Activated CD8-positive, alpha-beta memory T cell treated with anti-CD3 and anti-CD28 coated beads, Interleukin-2, amount 10 ng/mL, durations not matched to agents 7 days and 5 days (primary cell): ENCODE data around the gene CACUL1. TPM values are rescaled to one million over a fixed set of nuclear protein-coding genes. Genes with fewer than 3 reads are reported as not detected.
"Not testable (repeated sequence)": the region's sequence is repeated elsewhere in the genome, so short reads cannot be mapped to it uniquely, and the experiment has no call there.

Experiments used
- ATAC-seq: fragments of 150-1000 bp; cut with Tn5 transposase; one replicate; pipeline ENCODE4 v1.10.0; 2021; ENCODE audit warnings: moderate library complexity
- CTCF ChIA-PET: fragments of 350-600 bp; sonication (Branson Sonifier 250); formaldehyde crosslinking; loops from one replicate; lab custom pipeline; 2021; ENCODE audit warnings: antibody characterized with exemption; lab: Charles Lee
- DNase-seq: peaks from one replicate; pipeline ENCODE4 v3.0.0-alpha.2; 2020
- H3K27ac Mint-ChIP-seq: one replicate; pipeline ENCODE4 v1.8.0; 2021; ENCODE audit warnings: mild to moderate bottlenecking, mixed read lengths
- H3K27me3 Mint-ChIP-seq: one replicate; pipeline ENCODE4 v1.8.0; 2021; ENCODE audit warnings: mixed read lengths
- H3K36me3 Mint-ChIP-seq: one replicate; pipeline ENCODE4 v1.8.0; 2021; ENCODE audit warnings: mild to moderate bottlenecking, mixed read lengths
- H3K4me1 Mint-ChIP-seq: one replicate; pipeline ENCODE4 v1.8.0; 2021; ENCODE audit warnings: mixed read lengths
- H3K4me3 Mint-ChIP-seq: one replicate; pipeline ENCODE4 v1.8.0; 2021; ENCODE audit warnings: mild to moderate bottlenecking, moderate library complexity, mixed read lengths
- H3K9me3 Mint-ChIP-seq: one replicate; pipeline ENCODE4 v1.8.0; 2022; ENCODE audit warnings: low read depth, mixed read lengths
- total RNA-seq, 2 experiments: library from RNA; stranded (reverse); gene quantifications; one replicate each; pipeline ENCODE4 v1.2.3, GENCODE V29; 2021

CACUL1 gene
- total RNA-seq, 2 experiments from 2014 or later: 25.6 to 26.4 TPM

DNA sequence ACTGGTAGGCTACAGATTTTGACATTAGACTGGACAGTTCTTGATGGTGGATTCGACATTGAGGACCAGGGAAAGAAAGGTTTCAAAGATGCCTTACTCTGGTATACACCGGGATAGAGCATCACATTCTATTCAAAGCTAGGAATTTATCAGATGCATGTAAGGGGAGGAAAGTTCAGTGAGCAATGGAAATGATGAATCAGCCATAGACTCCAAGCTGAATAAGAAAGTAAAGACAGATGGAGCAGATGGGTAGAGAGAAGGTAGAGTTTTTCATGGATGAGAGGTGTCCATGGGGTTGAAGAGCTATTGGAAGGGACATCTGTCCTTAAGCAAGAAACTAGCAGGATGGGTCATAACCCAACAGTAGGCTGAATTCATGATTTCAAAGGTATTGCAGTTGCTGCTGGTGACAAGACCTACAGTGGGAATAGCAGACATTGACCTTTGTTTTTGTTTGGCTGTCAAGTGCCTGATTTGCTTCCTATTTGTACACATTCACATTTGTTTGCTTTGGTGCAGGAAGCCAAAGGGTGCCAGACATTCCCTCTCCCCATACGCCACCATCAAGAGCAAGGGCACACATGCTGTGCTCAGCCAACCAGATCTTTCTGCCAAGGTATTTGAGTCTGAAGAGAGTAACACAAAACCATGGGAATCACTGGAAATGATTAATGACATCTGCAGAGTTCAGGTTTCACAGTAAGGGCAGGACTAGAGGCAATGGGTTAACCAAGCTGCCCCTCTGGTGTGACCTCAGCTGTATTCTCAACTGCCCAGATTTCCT, 8.6 kb upstream of the CACUL1 start:
- H3K4me3 Mint-ChIP-seq: no peak overlapping the region
- no peak overlapping the region for H3K27ac Mint-ChIP-seq
- CTCF ChIA-PET: no interaction called here
- H3K27me3 Mint-ChIP-seq: no peaks in the 10 kb centered on the region
- no peaks in the 10 kb centered on the region for H3K4me1 Mint-ChIP-seq
- H3K36me3 Mint-ChIP-seq: no peaks in the 10 kb centered on the region
- H3K9me3 Mint-ChIP-seq: no peaks in the 10 kb centered on the region
- ATAC-seq (no peak), DNase-seq (no peak)

DNA sequence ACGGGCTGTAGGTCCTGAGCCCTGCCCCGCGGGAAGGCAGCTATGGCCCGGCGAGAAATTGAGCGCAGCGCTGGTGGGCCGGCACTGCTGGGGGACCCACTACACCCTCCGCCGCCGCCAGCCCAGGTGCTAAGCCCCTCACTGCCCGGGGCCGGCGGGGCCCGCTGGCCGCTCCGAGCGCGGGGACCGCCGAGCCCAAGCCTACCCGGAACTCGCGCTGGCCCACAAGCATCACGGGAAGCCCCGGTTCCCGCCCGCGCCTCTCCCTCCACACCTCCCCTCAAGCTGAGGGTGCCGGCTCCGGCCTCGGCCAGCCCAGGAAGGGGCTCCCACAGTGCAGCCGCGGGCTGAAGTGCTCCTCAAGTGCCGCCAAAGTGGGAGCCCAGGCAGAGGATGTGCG, 5.5 kb upstream of the CACUL1 start:
- no peak for DNase-seq
- no peak overlapping the region for H3K27ac Mint-ChIP-seq
- H3K9me3 Mint-ChIP-seq: no peaks in the 10 kb centered on the region
- CTCF ChIA-PET: no interaction called here
- ATAC-seq: no peak
- H3K4me1 Mint-ChIP-seq: peaks cover 3% of the 10 kb centered on the region
- H3K36me3 Mint-ChIP-seq: no peaks in the 10 kb centered on the region
- H3K4me3 Mint-ChIP-seq: no peak overlapping the region
- peaks cover 9% of the 10 kb centered on the region for H3K27me3 Mint-ChIP-seq

DNA sequence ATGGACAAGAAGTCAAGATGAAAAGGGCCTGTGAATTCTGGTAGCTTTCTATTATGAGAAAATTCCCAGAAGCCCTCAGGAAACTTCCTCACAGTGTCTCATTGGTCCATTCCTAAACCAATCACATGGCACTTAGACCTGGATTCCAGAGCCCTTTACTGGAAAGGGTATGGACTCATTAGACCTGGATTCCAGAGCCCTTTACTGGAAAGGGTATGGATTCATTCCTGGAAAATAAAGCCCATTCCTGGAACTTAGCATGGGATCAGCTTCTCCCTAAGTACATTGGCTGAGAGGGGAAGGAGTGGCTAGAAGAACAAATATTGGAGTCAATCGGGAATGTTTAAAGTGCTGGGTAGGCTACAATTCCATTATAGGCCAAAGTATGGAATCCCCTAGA, 3.7 kb upstream of the CACUL1 start:
- H3K9me3 Mint-ChIP-seq: no peaks in the 10 kb centered on the region
- H3K27ac Mint-ChIP-seq: no peak overlapping the region
- H3K4me1 Mint-ChIP-seq: peaks cover 9% of the 10 kb centered on the region
- DNase-seq (no peak), ATAC-seq (no peak)
- CTCF ChIA-PET: no interaction called here
- no peak overlapping the region for H3K4me3 Mint-ChIP-seq
- H3K27me3 Mint-ChIP-seq: peaks cover 9% of the 10 kb centered on the region
- H3K36me3 Mint-ChIP-seq: peaks cover 3% of the 10 kb centered on the region

DNA sequence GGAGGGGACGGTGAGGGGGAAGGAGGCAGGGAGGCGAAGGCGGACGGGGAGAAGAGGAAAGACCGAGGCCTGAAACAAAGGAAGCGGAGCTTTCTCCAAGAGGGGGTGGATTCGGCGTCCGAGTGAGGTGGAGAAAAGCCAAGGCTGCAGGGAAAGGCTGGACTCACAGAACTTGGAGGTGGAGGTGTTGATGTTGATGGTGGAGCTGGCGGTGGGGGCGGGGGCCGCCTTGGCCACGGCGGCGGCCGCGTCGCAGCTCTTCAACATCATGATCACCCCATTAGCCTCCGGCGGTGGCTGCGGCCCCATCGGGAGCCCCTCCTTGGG, 578 bp downstream of the CACUL1 start:
- no peak for ATAC-seq
- H3K4me1 Mint-ChIP-seq: peaks cover 22% of the 10 kb centered on the region

DNA sequence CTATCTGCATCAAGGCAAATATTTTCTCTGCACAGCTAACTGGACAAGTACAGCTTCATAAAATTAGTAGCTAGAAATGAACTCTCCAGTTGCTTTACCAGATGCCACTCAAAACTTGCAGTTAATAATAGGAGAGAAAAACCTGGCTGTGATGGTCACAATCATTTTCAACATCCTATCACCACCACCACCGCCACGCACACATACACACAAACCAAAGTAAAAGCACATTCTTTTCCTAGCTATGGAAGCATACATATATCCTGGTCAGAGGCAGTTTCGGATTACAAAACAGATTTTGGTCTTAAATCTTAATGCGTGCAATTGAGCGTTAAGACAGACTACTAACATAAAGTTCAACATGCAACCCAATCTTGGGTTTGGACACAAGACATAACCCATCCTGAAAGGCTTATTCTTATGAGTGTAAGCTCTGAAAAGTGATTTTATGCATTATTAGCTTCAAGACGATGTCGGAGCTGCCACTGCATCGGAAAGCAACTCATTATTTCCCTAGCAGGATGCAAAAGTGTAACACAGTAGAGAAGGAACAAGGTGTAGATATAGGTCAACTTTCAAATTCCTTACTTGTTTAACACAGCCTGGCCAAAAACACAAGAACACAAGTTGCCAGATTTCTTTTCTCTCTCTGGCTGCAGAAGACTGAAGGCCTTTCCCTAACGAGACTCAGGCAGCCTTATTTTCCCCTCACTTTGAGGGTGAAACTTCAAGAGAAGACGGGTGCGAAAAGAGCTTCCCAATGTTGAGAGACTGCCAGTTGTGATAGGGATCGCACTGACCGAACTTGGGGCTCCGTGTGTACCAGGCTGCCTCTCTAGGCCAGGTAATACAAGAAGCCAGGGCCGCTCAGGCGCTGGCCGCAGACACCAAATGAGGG, 1.2 kb downstream of the CACUL1 start:
- peaks cover 9% of the 10 kb centered on the region for H3K27me3 Mint-ChIP-seq
- H3K36me3 Mint-ChIP-seq: peaks cover 14% of the 10 kb centered on the region
- CTCF ChIA-PET: interaction anchor here (0.6 to 2.6 kb wide), 6 partner anchors 10 to 1353 kb away, joined by 3 to 15 read pairs (median 6); no protein-coding TSS in a partner anchor
- H3K4me1 Mint-ChIP-seq: peaks cover 23% of the 10 kb centered on the region
- no peak for DNase-seq
- H3K9me3 Mint-ChIP-seq: no peaks in the 10 kb centered on the region
- ATAC-seq: no peak
- H3K27ac Mint-ChIP-seq: peak overlapping the region; percentile 81
- H3K4me3 Mint-ChIP-seq: peak overlapping the region; percentile 87

More for the DNA sequence above, 578 bp downstream of the CACUL1 start:
- H3K27ac Mint-ChIP-seq: peak overlapping the region; percentile 81
- peak; percentile 62 for DNase-seq
- no peaks in the 10 kb centered on the region for H3K9me3 Mint-ChIP-seq
- CTCF ChIA-PET: interaction anchor here (0.6 to 2.6 kb wide), 6 partner anchors 10 to 1354 kb away, joined by 3 to 15 read pairs (median 6); no protein-coding TSS in a partner anchor
- H3K27me3 Mint-ChIP-seq: peaks cover 9% of the 10 kb centered on the region
- peaks cover 11% of the 10 kb centered on the region for H3K36me3 Mint-ChIP-seq
- peak overlapping the region; percentile 87 for H3K4me3 Mint-ChIP-seq

DNA sequence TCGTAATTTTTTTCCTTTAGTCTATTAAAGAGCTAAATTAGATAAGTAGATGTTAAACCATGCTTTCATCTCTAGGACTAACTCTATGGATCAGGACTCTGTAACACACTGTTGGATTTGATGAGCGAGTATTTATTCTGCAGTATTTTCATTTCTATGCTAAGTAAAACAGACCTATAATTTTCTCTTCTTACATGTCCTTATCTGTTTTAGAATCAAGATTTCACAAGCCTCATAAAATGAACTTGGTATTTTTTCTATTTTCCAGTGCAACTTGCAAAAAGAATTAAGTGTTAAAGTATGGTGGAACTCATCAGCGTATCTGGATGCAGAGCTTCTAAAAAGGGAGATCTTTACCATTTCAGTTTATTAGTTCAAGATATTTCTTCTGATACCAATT, 2.4 kb downstream of the CACUL1 start:
- DNase-seq: no peak
- H3K4me1 Mint-ChIP-seq: peaks cover 25% of the 10 kb centered on the region
- CTCF ChIA-PET: no interaction called here
- no peak overlapping the region for H3K4me3 Mint-ChIP-seq
- H3K27ac Mint-ChIP-seq: no peak overlapping the region
- H3K36me3 Mint-ChIP-seq: peaks cover 21% of the 10 kb centered on the region
- no peak for ATAC-seq
- H3K27me3 Mint-ChIP-seq: peaks cover 9% of the 10 kb centered on the region
- no peaks in the 10 kb centered on the region for H3K9me3 Mint-ChIP-seq

DNA sequence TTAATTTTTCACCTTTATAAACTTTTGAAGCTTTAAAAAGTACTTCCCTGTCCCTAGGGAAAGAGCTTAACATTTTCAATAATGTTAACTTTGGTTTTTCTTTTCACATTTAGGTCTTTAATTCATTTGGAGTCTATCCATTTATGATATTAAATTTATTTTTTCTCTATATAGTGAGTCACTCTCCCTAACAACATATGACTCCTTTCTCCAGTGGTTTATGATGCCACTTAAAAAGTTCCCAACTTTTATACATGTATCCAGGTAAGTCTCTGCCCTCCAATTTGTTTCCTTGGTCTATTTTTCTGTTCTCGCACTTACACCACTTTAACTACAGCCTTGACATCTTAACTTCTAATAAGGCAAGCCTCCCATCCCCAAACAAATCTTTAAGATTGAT, 3.5 kb downstream of the CACUL1 start:
- DNase-seq (no peak), ATAC-seq (no peak)
- peaks cover 22% of the 10 kb centered on the region for H3K36me3 Mint-ChIP-seq
- H3K27me3 Mint-ChIP-seq: peaks cover 3% of the 10 kb centered on the region
- no peaks in the 10 kb centered on the region for H3K9me3 Mint-ChIP-seq
- H3K4me1 Mint-ChIP-seq: peaks cover 28% of the 10 kb centered on the region
- CTCF ChIA-PET: no interaction called here
- H3K27ac Mint-ChIP-seq: no peak overlapping the region
- H3K4me3 Mint-ChIP-seq: no peak overlapping the region

DNA sequence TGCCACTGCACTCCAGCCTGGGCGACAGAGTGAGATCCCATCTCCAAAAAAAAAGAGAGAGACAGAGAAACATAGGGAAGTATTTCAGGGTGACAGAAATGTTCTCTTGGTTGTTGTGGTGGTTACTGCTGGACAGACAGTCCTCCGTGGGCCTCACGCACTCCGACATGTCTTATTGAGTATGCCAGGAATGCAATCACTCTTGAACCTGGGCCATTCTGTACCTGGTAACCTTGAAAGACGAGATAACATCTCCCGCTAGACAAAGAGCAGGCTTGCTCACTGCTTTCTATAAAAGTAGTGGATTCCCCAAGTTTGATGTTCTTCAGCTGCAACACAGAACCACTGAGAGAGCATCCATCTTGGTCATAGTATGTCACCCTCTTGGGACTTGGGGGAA, 6.7 kb downstream of the CACUL1 start:
- ATAC-seq (no peak), DNase-seq (no peak)
- Mint-ChIP-seq H3K9me3 (no peaks in the 10 kb centered on the region), H3K27ac (no peak overlapping the region), H3K4me1 (peaks cover 17% of the 10 kb centered on the region), H3K4me3 (no peak overlapping the region), H3K27me3 (no peaks in the 10 kb centered on the region), H3K36me3 (peaks cover 15% of the 10 kb centered on the region)
- CTCF ChIA-PET: no interaction called here

DNA sequence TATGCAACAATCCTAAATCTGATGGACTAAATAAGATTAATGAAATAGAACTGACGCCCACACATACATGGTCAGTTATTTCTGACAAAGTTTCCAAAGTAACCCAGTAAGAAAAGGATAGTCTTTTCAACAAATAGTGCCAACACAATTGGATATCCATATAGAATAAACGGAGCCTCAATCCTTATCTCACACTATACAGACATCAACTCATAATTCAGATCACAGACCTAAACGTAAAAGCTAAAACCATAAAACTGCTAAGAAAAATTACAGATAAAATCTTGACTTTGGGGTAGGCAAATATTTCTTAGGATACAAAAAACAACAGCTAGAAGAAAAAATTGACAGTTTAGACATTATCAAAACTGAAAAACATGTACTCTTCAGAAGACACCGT, 8.5 kb downstream of the CACUL1 start:
- no peak for DNase-seq
- peaks cover 9% of the 10 kb centered on the region for H3K4me1 Mint-ChIP-seq
- ATAC-seq: no peak
- CTCF ChIA-PET: interaction anchor here (0.9 kb wide), 1 partner anchor 36 kb away, joined by 3 read pairs; no protein-coding TSS in a partner anchor
- H3K9me3 Mint-ChIP-seq: no peaks in the 10 kb centered on the region
- no peak overlapping the region for H3K4me3 Mint-ChIP-seq
- no peaks in the 10 kb centered on the region for H3K27me3 Mint-ChIP-seq
- no peak overlapping the region for H3K27ac Mint-ChIP-seq
- H3K36me3 Mint-ChIP-seq: peaks cover 14% of the 10 kb centered on the region

DNA sequence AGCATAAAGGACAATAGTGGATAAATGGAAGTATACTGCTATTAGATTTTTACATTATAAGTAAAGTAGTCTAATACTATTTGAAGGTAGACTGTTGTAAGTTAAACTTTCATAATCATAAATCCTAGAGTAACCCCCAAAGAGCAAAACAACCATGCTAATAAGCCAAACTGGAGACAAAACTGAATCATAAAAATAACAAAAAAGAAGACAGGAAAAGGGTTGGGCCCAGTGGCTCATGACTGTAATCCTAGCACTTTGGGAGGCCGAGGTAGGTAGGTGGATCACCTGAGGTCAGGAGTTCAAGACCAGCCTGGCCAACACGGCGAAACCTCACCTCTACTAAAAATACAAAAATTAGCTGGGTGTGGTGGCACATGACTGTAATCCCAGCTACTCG, 9.7 kb downstream of the CACUL1 start:
- DNase-seq (no peak), ATAC-seq (no peak)
- H3K4me3 Mint-ChIP-seq: no peak overlapping the region
- CTCF ChIA-PET: no interaction called here
- H3K4me1 Mint-ChIP-seq: peaks cover 9% of the 10 kb centered on the region
- no peaks in the 10 kb centered on the region for H3K27me3 Mint-ChIP-seq
- peaks cover 14% of the 10 kb centered on the region for H3K36me3 Mint-ChIP-seq
- no peaks in the 10 kb centered on the region for H3K9me3 Mint-ChIP-seq
- H3K27ac Mint-ChIP-seq: no peak overlapping the region

DNA sequence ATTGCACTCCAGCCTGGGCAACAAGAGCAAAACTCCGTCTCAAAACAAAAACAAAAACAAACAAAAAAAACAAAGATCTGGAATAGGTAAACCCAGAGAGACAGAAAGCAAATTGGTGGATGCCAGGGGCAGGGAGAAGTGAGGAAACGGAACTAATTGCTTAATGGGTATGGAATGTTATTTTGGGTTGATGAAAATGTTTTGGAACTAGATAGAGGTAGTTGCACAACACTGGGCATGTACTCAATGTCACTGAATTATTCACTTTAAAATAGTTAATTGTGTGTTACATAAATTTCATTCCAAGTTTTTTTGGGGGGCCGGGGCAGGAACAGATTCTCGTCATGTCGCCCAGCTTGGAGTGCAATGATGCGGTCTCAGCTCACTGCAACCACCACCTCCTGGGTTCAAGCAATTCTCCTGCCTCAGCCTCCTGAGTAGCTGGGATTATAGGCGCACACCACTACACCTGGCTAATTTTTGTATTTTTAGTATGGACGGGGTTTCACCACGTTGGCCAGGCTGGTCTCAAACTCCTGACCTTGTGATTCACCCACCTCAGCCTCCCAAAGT, 10.3 kb downstream of the CACUL1 start:
- peaks cover 10% of the 10 kb centered on the region for H3K36me3 Mint-ChIP-seq
- CTCF ChIA-PET: interaction anchor here (0.7 to 1.1 kb wide), 2 partner anchors 10 to 61 kb away, joined by 3 read pairs; partner anchors contain the start of gene CACUL1
- H3K9me3 Mint-ChIP-seq, ATAC-seq, H3K27me3 Mint-ChIP-seq, H3K4me3 Mint-ChIP-seq, H3K4me1 Mint-ChIP-seq, H3K27ac Mint-ChIP-seq, DNase-seq: not testable (repeated sequence)

DNA sequence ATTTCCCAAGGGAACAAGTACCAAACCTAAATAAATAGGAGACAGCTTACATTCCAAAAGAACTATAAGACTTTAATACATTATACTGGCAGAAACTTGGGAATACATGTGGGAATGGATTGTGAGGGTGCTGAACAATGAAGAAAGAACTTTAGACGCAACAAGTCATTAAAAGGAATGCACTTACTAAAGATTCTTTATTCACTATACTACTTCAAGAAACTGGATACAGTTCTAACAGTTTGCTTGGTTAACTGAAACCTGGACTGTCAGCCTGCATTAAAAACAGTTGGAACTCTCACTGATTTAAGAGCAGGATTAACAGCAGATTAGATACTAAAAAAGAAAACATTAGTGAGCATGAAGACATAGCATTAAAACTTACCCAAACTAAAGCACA, 12.0 kb downstream of the CACUL1 start:
- Mint-ChIP-seq H3K9me3 (no peaks in the 10 kb centered on the region), H3K36me3 (peaks cover 3% of the 10 kb centered on the region), H3K4me1 (peaks cover 8% of the 10 kb centered on the region), H3K4me3 (no peak overlapping the region), H3K27ac (no peak overlapping the region), H3K27me3 (no peaks in the 10 kb centered on the region)
- CTCF ChIA-PET: no interaction called here
- no peak for DNase-seq
- no peak for ATAC-seq

DNA sequence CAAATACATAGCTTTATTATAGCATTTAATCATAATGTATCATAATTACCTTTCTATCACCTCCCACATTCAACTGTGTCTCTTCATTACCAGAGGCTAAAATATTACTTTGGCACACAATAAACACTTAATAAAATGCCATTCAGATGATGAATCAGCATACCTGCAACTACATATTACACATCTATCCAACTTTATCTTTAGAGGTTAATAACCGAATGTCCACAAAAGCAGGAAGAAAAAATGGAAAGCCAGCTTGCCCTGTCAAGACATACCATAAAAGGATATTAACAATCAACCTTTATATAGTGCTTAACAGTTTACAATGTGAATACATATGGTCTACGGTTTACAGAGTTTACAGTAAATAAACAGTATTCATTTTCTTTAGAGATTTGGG, 12.7 kb downstream of the CACUL1 start:
- DNase-seq: no peak
- Mint-ChIP-seq H3K27ac (no peak overlapping the region), H3K4me3 (no peak overlapping the region), H3K27me3 (no peaks in the 10 kb centered on the region), H3K36me3 (no peaks in the 10 kb centered on the region), H3K9me3 (no peaks in the 10 kb centered on the region), H3K4me1 (peaks cover 6% of the 10 kb centered on the region)
- CTCF ChIA-PET: interaction anchor here (0.6 kb wide), 1 partner anchor 169 kb away, joined by 3 read pairs; no protein-coding TSS in a partner anchor
- no peak for ATAC-seq
